Spinal cord (tissue), 10 donors: ENCODE results near the gene MTR. TPM values are rescaled to one million over a fixed set of nuclear protein-coding genes. Genes with fewer than 3 reads are reported as not detected.

Experiments used
- DNase-seq, 6 donors: peaks; one replicate each; pipeline versions ENCODE4 v3.0.0 to v3.0.0-alpha.2; 2013 to 2015; ENCODE audit warnings: low spot score in 6 of 6, low read depth in 4 of 6
- H3K27ac ChIP-seq: one replicate; pipeline ENCODE4 v1.5.1; 2013; ENCODE audit warnings: low read depth, low read length, control low read depth
- H3K27me3 ChIP-seq: one replicate; pipeline ENCODE4 v1.6.1; 2013; ENCODE audit warnings: low read length; ENCODE audit not compliant: control insufficient read depth, insufficient read depth
- H3K36me3 ChIP-seq: one replicate; pipeline ENCODE4 v1.6.1; 2013; ENCODE audit warnings: low read length; ENCODE audit not compliant: control insufficient read depth, insufficient read depth
- H3K4me1 ChIP-seq: one replicate; pipeline ENCODE4 v1.6.1; 2013; ENCODE audit warnings: low read length; ENCODE audit not compliant: control insufficient read depth, insufficient read depth
- H3K4me3 ChIP-seq: one replicate; pipeline ENCODE4 v1.5.1; 2013; ENCODE audit warnings: low read depth, low read length, control low read depth
- H3K9me3 ChIP-seq: one replicate; pipeline ENCODE4 v1.6.1; 2013; ENCODE audit warnings: low read length; ENCODE audit not compliant: control insufficient read depth, insufficient read depth
- whole genome bisulfite sequencing: methylation state at CpG from one replicate; pipeline ENCODE4 v1.1.5; 2013; ENCODE audit warnings: missing lambda C conversion rate; ENCODE audit not compliant: insufficient coverage; 5-methylcytosine and 5-hydroxymethylcytosine counted together
- polyA plus RNA-seq, 2 donors: library from polyadenylated mRNA; unstranded; fragments of 120-200 nt; gene quantifications; one replicate each; pipeline ENCODE4 v1.2.1, GENCODE V29; 2013; ENCODE audit not compliant: insufficient read length in 2 of 2
- total RNA-seq, 2 donors: library from RNA; depleted of rRNA in 1 of 2; stranded (reverse); fragments of 120-200 nt in 1 of 2; fragments of >200 nt in 1 of 2; gene quantifications; one replicate each; pipeline versions ENCODE4 v1.2.3 to v1.2.4, GENCODE V29; 2013 to 2014
- donor health status: healthy.

MTR gene
- total and polyA plus RNA-seq, 4 donors: 17.2 to 41.7 (median 26.4) TPM

- Histone ChIP-seq H3K9me3 (no peaks in the 10 kb centered on the region), H3K36me3 (no peaks in the 10 kb centered on the region), H3K27ac (no peak overlapping the region), H3K4me1 (peaks cover 10% of the 10 kb centered on the region), H3K4me3 (no peak overlapping the region), H3K27me3 (no peaks in the 10 kb centered on the region)
- WGBS: 47% methylated on average over 5 of the region's 6 CpGs
- no peak for DNase-seq
These were observed 153.9 kb downstream of the MTR start for GRCh38 chr1:236948996-236949395.

GRCh38 chr1:236950365-236950764 lies 155.3 kb downstream of the MTR start:
- H3K4me1 ChIP-seq: peaks cover 10% of the 10 kb centered on the region
- H3K9me3 ChIP-seq: no peaks in the 10 kb centered on the region
- no CpG with 5 or more reads among the region's 5 CpGs for WGBS
- no peak overlapping the region for H3K27ac ChIP-seq
- no peak for DNase-seq
- no peaks in the 10 kb centered on the region for H3K36me3 ChIP-seq
- H3K4me3 ChIP-seq: no peak overlapping the region
- no peaks in the 10 kb centered on the region for H3K27me3 ChIP-seq

GRCh38 chr1:236951672-236952071 lies 156.6 kb downstream of the MTR start:
- Histone ChIP-seq H3K4me1 (peaks cover 10% of the 10 kb centered on the region), H3K36me3 (no peaks in the 10 kb centered on the region), H3K4me3 (no peak overlapping the region), H3K27me3 (no peaks in the 10 kb centered on the region), H3K9me3 (no peaks in the 10 kb centered on the region), H3K27ac (no peak overlapping the region)
- no peak for DNase-seq
- 49% methylated on average over 4 of the region's 7 CpGs for WGBS

GRCh38 chr1:236952246-236953003 lies 157.3 kb downstream of the MTR start:
- DNase-seq: peak in 3 of 6 donors; percentile 1 to 82 (median 55)
- no peaks in the 10 kb centered on the region for H3K9me3 ChIP-seq
- no peaks in the 10 kb centered on the region for H3K36me3 ChIP-seq
- no peaks in the 10 kb centered on the region for H3K27me3 ChIP-seq
- no peak overlapping the region for H3K4me3 ChIP-seq
- no peak overlapping the region for H3K27ac ChIP-seq
- WGBS: 19% methylated on average over 7 of the region's 9 CpGs
- peaks cover 10% of the 10 kb centered on the region for H3K4me1 ChIP-seq

GRCh38 chr1:236953151-236953700 lies 158.1 kb downstream of the MTR start:
- H3K4me3 ChIP-seq: no peak overlapping the region
- H3K9me3 ChIP-seq: no peaks in the 10 kb centered on the region
- DNase-seq: peak in 4 of 6 donors; percentile 7 to 72 (median 37)
- 37% methylated on average over 2 of the region's 2 CpGs for WGBS
- H3K4me1 ChIP-seq: peaks cover 10% of the 10 kb centered on the region
- no peaks in the 10 kb centered on the region for H3K27me3 ChIP-seq
- H3K27ac ChIP-seq: no peak overlapping the region
- H3K36me3 ChIP-seq: no peaks in the 10 kb centered on the region

Other genes starting within 250 kb of the MTR start
- 10 to 100 TPM; 24.0 to 30.9 TPM for gene HEATR1, start 190.8 kb upstream of the MTR start, total RNA-seq
- 10 to 100 TPM; 11.6 to 15.7 TPM for gene HEATR1, start 190.8 kb upstream of the MTR start, polyA plus RNA-seq
- 1 to 10 TPM; 5.1 to 6.1 TPM for gene ACTN2, start 108.8 kb upstream of the MTR start, total RNA-seq
- gene ACTN2, start 108.8 kb upstream of the MTR start, polyA plus RNA-seq: 10 to 100 TPM; 18.0 to 26.4 TPM
- not detected for gene MT1HL1, start 209.1 kb downstream of the MTR start, total RNA-seq
- not detected for gene MT1HL1, start 209.1 kb downstream of the MTR start, polyA plus RNA-seq
- gene RYR2, start 246.9 kb downstream of the MTR start, total RNA-seq: 10 to 100 TPM in 1 of 2 donors, 1 to 10 TPM in 1; 9.2 to 31.2 TPM
- 10 to 100 TPM; 16.6 to 17.9 TPM for gene RYR2, start 246.9 kb downstream of the MTR start, polyA plus RNA-seq